CD14-positive monocyte (primary cell): ENCODE data around the gene ZNF211. TPM values are rescaled to one million over a fixed set of nuclear protein-coding genes. Genes with fewer than 3 reads are reported as not detected.

Experiments used
- DNase-seq, 3 donors: peaks; one replicate each; pipeline ENCODE4 v3.0.0-alpha.2; 2011 to 2022
- H2AFZ ChIP-seq: 2 replicates; pipeline ENCODE4 v1.6.0; 2012; ENCODE audit warnings: mild to moderate bottlenecking, low read depth, low read length, inconsistent platforms; ENCODE audit not compliant: insufficient read depth, poor library complexity, severe bottlenecking
- H3K27ac ChIP-seq, 2 donors: 1 replicate in 1 of 2; 2 replicates in 1 of 2; pipeline ENCODE4 v1.5.1; 2012 to 2013; ENCODE audit warnings: low read length in 2 of 2, control low read depth in 1 of 2, inconsistent platforms in 1 of 2, low read depth in 1 of 2, mild to moderate bottlenecking in 1 of 2
- H3K27me3 ChIP-seq, 2 donors: one replicate each; pipeline versions ENCODE4 v1.6.0 to v1.6.1; 2011 to 2013; ENCODE audit warnings: low read length in 2 of 2; ENCODE audit not compliant: control insufficient read depth in 2 of 2, insufficient read depth in 2 of 2
- H3K36me3 ChIP-seq, 2 donors: replicated peaks in 1 of 2; 1 replicate in 1 of 2; 2 replicates in 1 of 2; pipeline versions ENCODE4 v1.5.1 to v1.6.1; 2012 to 2013; ENCODE audit warnings: low read length in 2 of 2, control low read depth in 1 of 2, inconsistent platforms in 1 of 2, mild to moderate bottlenecking in 1 of 2; ENCODE audit not compliant: insufficient read depth in 2 of 2, control insufficient read depth in 1 of 2
- H3K4me1 ChIP-seq, 2 donors: 1 replicate in 1 of 2; 2 replicates in 1 of 2; pipeline versions ENCODE4 v1.5.1 to v1.6.1; 2012 to 2013; ENCODE audit warnings: low read length in 2 of 2, control low read depth in 1 of 2, inconsistent platforms in 1 of 2, mild to moderate bottlenecking in 1 of 2, moderate library complexity in 1 of 2; ENCODE audit not compliant: insufficient read depth in 2 of 2, control insufficient read depth in 1 of 2
- H3K4me2 ChIP-seq: replicated peaks from 2 replicates; pipeline ENCODE3; 2012; ENCODE audit warnings: low read length, moderate library complexity, mild to moderate bottlenecking; ENCODE audit not compliant: poor library complexity, severe bottlenecking; ENCODE audit errors: extremely low read depth
- H3K4me3 ChIP-seq, 3 experiments: fragments of 200-600 bp in 1 of 3; sonication (generic) in 1 of 3; replicated peaks in 1 of 3; 1 replicate in 2 of 3; 2 replicates in 1 of 3; pipeline ENCODE4 v1.5.1; 2011 to 2013; ENCODE audit warnings: low read length in 3 of 3, mild to moderate bottlenecking in 3 of 3, control low read depth in 2 of 3, low read depth in 2 of 3, inconsistent platforms in 1 of 3, moderate library complexity in 1 of 3
- H3K79me2 ChIP-seq: 2 replicates; pipeline ENCODE4 v1.6.0; 2012; ENCODE audit warnings: mild to moderate bottlenecking, control low read depth, inconsistent platforms, low read length, moderate library complexity; ENCODE audit not compliant: insufficient read depth
- H3K9ac ChIP-seq: 2 replicates; pipeline ENCODE4 v1.6.0; 2017; ENCODE audit warnings: low read length, mild to moderate bottlenecking; ENCODE audit not compliant: insufficient read depth, poor library complexity, severe bottlenecking
- H3K9me3 ChIP-seq, 2 donors: replicated peaks in 1 of 2; 1 replicate in 1 of 2; 2 replicates in 1 of 2; pipeline versions ENCODE4 v1.5.1 to v1.6.1; 2012 to 2013; ENCODE audit warnings: low read length in 2 of 2, control low read depth in 1 of 2; ENCODE audit not compliant: control insufficient read depth in 1 of 2, insufficient read depth in 1 of 2
- H4K20me1 ChIP-seq: 2 replicates; pipeline ENCODE4 v1.6.0; 2012; ENCODE audit warnings: mild to moderate bottlenecking, low read length, control low read depth, moderate library complexity; ENCODE audit not compliant: insufficient read depth
- H3K27ac Mint-ChIP-seq, 7 donors: one replicate each; pipeline ENCODE4 v1.8.0; 2020; ENCODE audit warnings: mild to moderate bottlenecking in 7 of 7, mixed read lengths in 7 of 7, moderate library complexity in 6 of 7, inconsistent platforms in 2 of 7
- H3K27me3 Mint-ChIP-seq, 3 donors: one replicate each; pipeline ENCODE4 v1.8.0; 2021 to 2022; ENCODE audit warnings: low read depth in 3 of 3, mild to moderate bottlenecking in 3 of 3, mixed read lengths in 3 of 3, moderate library complexity in 3 of 3, inconsistent platforms in 1 of 3
- H3K36me3 Mint-ChIP-seq, 2 donors: one replicate each; pipeline ENCODE4 v1.8.0; 2020; ENCODE audit warnings: mixed read lengths in 2 of 2, inconsistent platforms in 1 of 2, mild to moderate bottlenecking in 1 of 2
- H3K4me1 Mint-ChIP-seq: one replicate; pipeline ENCODE4 v1.8.0; 2020; ENCODE audit warnings: mild to moderate bottlenecking, mixed read lengths
- H3K4me3 Mint-ChIP-seq, 2 donors: one replicate each; pipeline ENCODE4 v1.8.0; 2020; ENCODE audit warnings: mild to moderate bottlenecking in 2 of 2, mixed read lengths in 2 of 2, moderate library complexity in 1 of 2
- H3K9me3 Mint-ChIP-seq, 7 donors: one replicate each; pipeline ENCODE4 v1.8.0; 2020 to 2022; ENCODE audit warnings: mixed read lengths in 7 of 7, mild to moderate bottlenecking in 6 of 7, moderate library complexity in 6 of 7, inconsistent platforms in 2 of 7
- CTCF ChIP-seq: fragments of 200-600 bp; IDR thresholded peaks from one replicate; pipeline ENCODE4 v1.8.0; 2022; ENCODE audit warnings: antibody characterized with exemption, mild to moderate bottlenecking
- WGBS: methylation state at CpG from one replicate; pipeline ENCODE4 v1.1.5; 2013; ENCODE audit warnings: missing lambda C conversion rate; ENCODE audit not compliant: insufficient coverage; 5-methylcytosine and 5-hydroxymethylcytosine counted together
- intact Hi-C, 2 donors: fragments of 100-400 bp; cut with micrococcal nuclease; formaldehyde crosslinking; loops; one replicate each; pipeline versions ENCODE4 v1.15.0 to v1.15.1; 2023
- polyA plus RNA-seq, 3 donors: library from polyadenylated mRNA; depleted of rRNA in 1 of 3; unstranded in 2 of 3; stranded (reverse) in 1 of 3; fragments of 300-500 nt in 2 of 3; fragments of >200 nt in 1 of 3; fragmentation: Illumina TruSeq in 2 of 3; gene quantifications; 1 replicate in 2 of 3; 2 replicates in 1 of 3; pipeline ENCODE4 v1.2.3, GENCODE V29; 2012 to 2021

The ZNF211 gene
- polyA plus RNA-seq, 3 donors, result 4.5 to 13.9 (median 6.1) TPM

- H2AFZ ChIP-seq, result no peak overlapping the region
- no peaks in the 10 kb centered on the region for H4K20me1 ChIP-seq
- no peak for DNase-seq
- H3K36me3 Mint-ChIP-seq, result peaks cover 55 to 68% of the 10 kb centered on the region in 2 donors
- peaks cover 87 to 100% of the 10 kb centered on the region in 2 donors for H3K9me3 ChIP-seq
- no peak overlapping the region for H3K27ac ChIP-seq
- H3K4me1 Mint-ChIP-seq, result peaks cover 4% of the 10 kb centered on the region
- peaks cover 27% of the 10 kb centered on the region for H3K79me2 ChIP-seq
- H3K4me1 ChIP-seq, result peaks cover 0 to under 1% of the 10 kb centered on the region in 2 donors
- H3K27me3 Mint-ChIP-seq, result no peaks in the 10 kb centered on the region
- no peaks in the 10 kb centered on the region for H3K27me3 ChIP-seq
- H3K4me3 Mint-ChIP-seq, result no peak overlapping the region
- H3K4me3 ChIP-seq, result peak overlapping the region in 1 of 3 experiments; percentile 38
- peaks cover 20 to 62% of the 10 kb centered on the region in 2 donors for H3K36me3 ChIP-seq
- no peak for TF ChIP-seq CTCF
- intact Hi-C loops, result no loop called here
- H3K27ac Mint-ChIP-seq, result no peak overlapping the region
- no CpG with 5 or more reads among the region's 6 CpGs for WGBS
- H3K9me3 Mint-ChIP-seq, result peaks cover 69 to 93% (median 90%) of the 10 kb centered on the region in 7 donors
- no peak overlapping the region for H3K4me2 ChIP-seq
- H3K9ac ChIP-seq, result no peak overlapping the region
These were observed 55.2 kb downstream of the ZNF211 start for GRCh38 chr19:57688011-57688763.

- Mint-ChIP-seq H3K4me1 (no peaks in the 10 kb centered on the region), H3K27ac (no peak overlapping the region), H3K27me3 (no peaks in the 10 kb centered on the region), H3K4me3 (no peak overlapping the region), H3K36me3 (peaks cover 42 to 55% of the 10 kb centered on the region in 2 donors), H3K9me3 (peaks cover 62 to 93% (median 88%) of the 10 kb centered on the region in 7 donors)
- Histone ChIP-seq H3K4me1 (no peaks in the 10 kb centered on the region), H3K4me2 (no peak overlapping the region), H3K27ac (no peak overlapping the region), H3K4me3 (no peak overlapping the region), H3K9me3 (peaks cover 87 to 100% of the 10 kb centered on the region in 2 donors), H3K27me3 (no peaks in the 10 kb centered on the region), H4K20me1 (no peaks in the 10 kb centered on the region), H3K36me3 (peaks cover 20 to 47% of the 10 kb centered on the region in 2 donors), H3K9ac (no peak overlapping the region), H3K79me2 (peaks cover 11% of the 10 kb centered on the region), H2AFZ (no peak overlapping the region)
- no peak for DNase-seq
- no CpG with 5 or more reads among the region's 3 CpGs for WGBS
- no peak for TF ChIP-seq CTCF
- intact Hi-C loops, result no loop called here
These were observed 56.8 kb downstream of the ZNF211 start for GRCh38 chr19:57689750-57690149.

Other genes with a start within 250 kb of the ZNF211 start
- 10 to 100 TPM in 1 of 3 donors, 1 to 10 TPM in 2; 4.6 to 20.7 (median 6.0) TPM for gene ZNF548, start 243.3 kb upstream of the ZNF211 start, polyA plus RNA-seq
- gene ZNF17, start 222.0 kb upstream of the ZNF211 start, polyA plus RNA-seq, result 1 to 10 TPM; 1.4 to 3.3 (median 2.3) TPM
- 1 to 10 TPM; 3.4 to 9.0 (median 3.7) TPM for gene ZNF749, start 197.8 kb upstream of the ZNF211 start, polyA plus RNA-seq
- gene VN1R1, start 176.0 kb upstream of the ZNF211 start, polyA plus RNA-seq, result under 1 TPM in 2 of 3 donors, not detected in 1; 0.07 to 0.08 TPM
- 1 to 10 TPM in 1 of 3 donors, under 1 TPM in 2; 0.32 to 1.2 (median 0.99) TPM for gene ZNF772, start 155.6 kb upstream of the ZNF211 start, polyA plus RNA-seq
- gene ZNF419, start 145.4 kb upstream of the ZNF211 start, polyA plus RNA-seq, result 1 to 10 TPM; 1.3 to 1.6 (median 1.4) TPM
- 1 to 10 TPM in 1 of 3 donors, under 1 TPM in 2; 0.87 to 1.6 (median 0.92) TPM for gene ZNF773, start 133.2 kb upstream of the ZNF211 start, polyA plus RNA-seq
- 1 to 10 TPM in 1 of 3 donors, under 1 TPM in 2; 0.54 to 1.5 (median 0.74) TPM for gene ZNF549, start 105.8 kb upstream of the ZNF211 start, polyA plus RNA-seq
- gene ZNF550, start 73.3 kb upstream of the ZNF211 start, polyA plus RNA-seq, result 1 to 10 TPM in 1 of 3 donors, under 1 TPM in 2; 0.25 to 2.7 (median 0.65) TPM
- 1 to 10 TPM in 2 of 3 donors, under 1 TPM in 1; 0.48 to 2.1 (median 1.4) TPM for gene ZNF416, start 54.3 kb upstream of the ZNF211 start, polyA plus RNA-seq
- 1 to 10 TPM in 2 of 3 donors, under 1 TPM in 1; 0.51 to 1.1 (median 1.0) TPM for gene ZIK1, start 49.0 kb upstream of the ZNF211 start, polyA plus RNA-seq
- 1 to 10 TPM in 1 of 3 donors, under 1 TPM in 2; 0.72 to 1.3 (median 0.84) TPM for gene ZNF530, start 33.3 kb upstream of the ZNF211 start, polyA plus RNA-seq
- 1 to 10 TPM; 2.2 to 5.4 (median 3.3) TPM for gene ZNF134, start 18.9 kb upstream of the ZNF211 start, polyA plus RNA-seq
- not detected for gene ZSCAN4, start 35.8 kb downstream of the ZNF211 start, polyA plus RNA-seq
- gene ZNF551, start 48.8 kb downstream of the ZNF211 start, polyA plus RNA-seq, result 1 to 10 TPM; 1.1 to 3.3 (median 2.3) TPM
- under 1 TPM in 1 of 3 donors, not detected in 2; 0.52 TPM for gene ZNF154, start 76.0 kb downstream of the ZNF211 start, polyA plus RNA-seq
- gene ZNF671, start 94.5 kb downstream of the ZNF211 start, polyA plus RNA-seq, result 1 to 10 TPM; 4.0 to 4.8 (median 4.5) TPM
- gene ZNF776, start 113.6 kb downstream of the ZNF211 start, polyA plus RNA-seq, result 1 to 10 TPM; 1.9 to 4.4 (median 2.9) TPM
- gene ZNF586, start 136.5 kb downstream of the ZNF211 start, polyA plus RNA-seq, result 10 to 100 TPM in 2 of 3 donors, 1 to 10 TPM in 1; 7.7 to 10.5 (median 10.2) TPM
- gene ZNF552, start 181.7 kb downstream of the ZNF211 start, polyA plus RNA-seq, result 1 to 10 TPM; 2.0 to 4.3 (median 2.9) TPM
- gene ZNF587B, start 197.1 kb downstream of the ZNF211 start, polyA plus RNA-seq, result 1 to 10 TPM in 1 of 3 donors, under 1 TPM in 2; 0.18 to 6.6 (median 0.56) TPM
- gene ZNF587, start 216.7 kb downstream of the ZNF211 start, polyA plus RNA-seq, result 10 to 100 TPM in 1 of 3 donors, 1 to 10 TPM in 1, under 1 TPM in 1; 0.41 to 15.0 (median 2.9) TPM